ENCODE data around the gene HDAC4. TPM values are rescaled to one million over a fixed set of nuclear protein-coding genes. Genes with fewer than 3 reads are reported as not detected.

Gene HDAC4
- total and polyA plus RNA-seq, 3 experiments from 2014 or later = 8.3 to 28.8 (median 24.0) TPM

GRCh38 chr2:239193925-239194677 lies 206.7 kb downstream of the HDAC4 start:
- Histone ChIP-seq H3K27ac (ENCODE audit: low read depth, low read length) (no peak overlapping the region), H3K4me1 (ENCODE audit: insufficient read depth, low read length) (no peaks in the 10 kb centered on the region), H3K36me3 (ENCODE audit: insufficient read depth, low read length) (peaks cover 20% of the 10 kb centered on the region), H3K27me3 (ENCODE audit: insufficient read depth, low read length, poor library complexity, severe bottlenecking) (no peaks in the 10 kb centered on the region), H3K9me3 (ENCODE audit: low read length) (no peaks in the 10 kb centered on the region), H3K4me3 (ENCODE audit: low read length) (no peak overlapping the region)
- Mint-ChIP-seq H3K36me3 (peaks cover 8 to 67% (median 19%) of the 10 kb centered on the region in 3 donors), H3K27me3 (no peaks in the 10 kb centered on the region), H3K27ac (no peak overlapping the region), H3K9me3 (no peaks in the 10 kb centered on the region), H3K4me3 (peak overlapping the region in 1 of 7 donors; percentile 48), H3K4me1 (peaks cover 11 to 18% (median 13%) of the 10 kb centered on the region in 3 donors)
- CTCF ChIA-PET = no interaction called here
- no peak for DNase-seq
- POLR2A ChIA-PET = no interaction called here

- no peaks in the 10 kb centered on the region for H3K4me1 ChIP-seq (ENCODE audit: insufficient read depth, low read length)
- Mint-ChIP-seq H3K36me3 (peaks cover 13 to 68% (median 18%) of the 10 kb centered on the region in 3 donors), H3K27ac (no peak overlapping the region), H3K4me3 (no peak overlapping the region), H3K9me3 (no peaks in the 10 kb centered on the region), H3K4me1 (peaks cover 9 to 18% (median 13%) of the 10 kb centered on the region in 3 donors), H3K27me3 (no peaks in the 10 kb centered on the region)
- H3K4me3 ChIP-seq (ENCODE audit: low read length) = no peak overlapping the region
- POLR2A ChIA-PET = no interaction called here
- DNase-seq = no peak
- H3K9me3 ChIP-seq (ENCODE audit: low read length) = no peaks in the 10 kb centered on the region
- H3K27ac ChIP-seq (ENCODE audit: low read depth, low read length) = no peak overlapping the region
- CTCF ChIA-PET = no interaction called here
- H3K27me3 ChIP-seq (ENCODE audit: insufficient read depth, low read length, poor library complexity, severe bottlenecking) = no peaks in the 10 kb centered on the region
- H3K36me3 ChIP-seq (ENCODE audit: insufficient read depth, low read length) = peaks cover 20% of the 10 kb centered on the region
Observed at GRCh38 chr2:239193401-239193811, 207.4 kb downstream of the HDAC4 start.

- H3K4me3 Mint-ChIP-seq = no peak overlapping the region
- H3K27me3 ChIP-seq (ENCODE audit: insufficient read depth, low read length, poor library complexity, severe bottlenecking) = no peaks in the 10 kb centered on the region
- H3K9me3 ChIP-seq (ENCODE audit: low read length) = no peaks in the 10 kb centered on the region
- no peaks in the 10 kb centered on the region for H3K27me3 Mint-ChIP-seq
- peaks cover 16 to 68% (median 19%) of the 10 kb centered on the region in 3 donors for H3K36me3 Mint-ChIP-seq
- H3K9me3 Mint-ChIP-seq = no peaks in the 10 kb centered on the region
- H3K27ac Mint-ChIP-seq = peak overlapping the region in 1 of 8 donors; percentile 47
- H3K4me1 Mint-ChIP-seq = peaks cover 9 to 18% (median 13%) of the 10 kb centered on the region in 3 donors
- POLR2A ChIA-PET = no interaction called here
- no peak overlapping the region for H3K4me3 ChIP-seq (ENCODE audit: low read length)
- no peak overlapping the region for H3K27ac ChIP-seq (ENCODE audit: low read depth, low read length)
- DNase-seq = no peak
- H3K4me1 ChIP-seq (ENCODE audit: insufficient read depth, low read length) = no peaks in the 10 kb centered on the region
- CTCF ChIA-PET = no interaction called here
- peaks cover 21% of the 10 kb centered on the region for H3K36me3 ChIP-seq (ENCODE audit: insufficient read depth, low read length)
Observed at GRCh38 chr2:239192975-239193374, 207.8 kb downstream of the HDAC4 start.

- Histone ChIP-seq H3K4me1 (ENCODE audit: insufficient read depth, low read length) (no peaks in the 10 kb centered on the region), H3K9me3 (ENCODE audit: low read length) (no peaks in the 10 kb centered on the region), H3K27me3 (ENCODE audit: insufficient read depth, low read length, poor library complexity, severe bottlenecking) (no peaks in the 10 kb centered on the region), H3K36me3 (ENCODE audit: insufficient read depth, low read length) (peaks cover 21% of the 10 kb centered on the region), H3K4me3 (ENCODE audit: low read length) (no peak overlapping the region), H3K27ac (ENCODE audit: low read depth, low read length) (no peak overlapping the region)
- H3K36me3 Mint-ChIP-seq = peaks cover 16 to 67% (median 16%) of the 10 kb centered on the region in 3 donors
- no peak overlapping the region for H3K27ac Mint-ChIP-seq
- DNase-seq = no peak
- ChIA-PET CTCF (no interaction called here), POLR2A (no interaction called here)
- peaks cover 9 to 18% (median 11%) of the 10 kb centered on the region in 3 donors for H3K4me1 Mint-ChIP-seq
- H3K27me3 Mint-ChIP-seq = no peaks in the 10 kb centered on the region
- no peak overlapping the region for H3K4me3 Mint-ChIP-seq
- H3K9me3 Mint-ChIP-seq = no peaks in the 10 kb centered on the region
Observed at GRCh38 chr2:239192456-239192855, 208.4 kb downstream of the HDAC4 start.

- H3K27ac ChIP-seq (ENCODE audit: low read depth, low read length) = no peak overlapping the region
- no peaks in the 10 kb centered on the region for H3K9me3 ChIP-seq (ENCODE audit: low read length)
- H3K27me3 ChIP-seq (ENCODE audit: insufficient read depth, low read length, poor library complexity, severe bottlenecking) = no peaks in the 10 kb centered on the region
- peak overlapping the region in 2 of 8 donors; percentile 15 to 23 for H3K27ac Mint-ChIP-seq
- H3K27me3 Mint-ChIP-seq = no peaks in the 10 kb centered on the region
- no peaks in the 10 kb centered on the region for H3K4me1 ChIP-seq (ENCODE audit: insufficient read depth, low read length)
- H3K36me3 Mint-ChIP-seq = peaks cover 14 to 66% (median 21%) of the 10 kb centered on the region in 3 donors
- H3K4me3 Mint-ChIP-seq = no peak overlapping the region
- no peak for DNase-seq
- ChIA-PET CTCF (interaction anchor here (0.7 kb wide), 1 partner anchor 27 kb away, joined by 3 read pairs; no protein-coding TSS in a partner anchor), POLR2A (no interaction called here)
- peaks cover 7 to 16% (median 10%) of the 10 kb centered on the region in 3 donors for H3K4me1 Mint-ChIP-seq
- peaks cover 16% of the 10 kb centered on the region for H3K36me3 ChIP-seq (ENCODE audit: insufficient read depth, low read length)
- no peak overlapping the region for H3K4me3 ChIP-seq (ENCODE audit: low read length)
- H3K9me3 Mint-ChIP-seq = no peaks in the 10 kb centered on the region
Observed at GRCh38 chr2:239190921-239191885, 209.6 kb downstream of the HDAC4 start.

GRCh38 chr2:239190361-239190760 lies 210.5 kb downstream of the HDAC4 start:
- DNase-seq = no peak
- Histone ChIP-seq H3K27me3 (ENCODE audit: insufficient read depth, low read length, poor library complexity, severe bottlenecking) (no peaks in the 10 kb centered on the region), H3K4me3 (ENCODE audit: low read length) (no peak overlapping the region), H3K36me3 (ENCODE audit: insufficient read depth, low read length) (peaks cover 24% of the 10 kb centered on the region), H3K4me1 (ENCODE audit: insufficient read depth, low read length) (no peaks in the 10 kb centered on the region), H3K27ac (ENCODE audit: low read depth, low read length) (no peak overlapping the region), H3K9me3 (ENCODE audit: low read length) (no peaks in the 10 kb centered on the region)
- POLR2A ChIA-PET = no interaction called here
- Mint-ChIP-seq H3K9me3 (no peaks in the 10 kb centered on the region), H3K4me3 (no peak overlapping the region), H3K27me3 (no peaks in the 10 kb centered on the region), H3K36me3 (peaks cover 15 to 66% (median 21%) of the 10 kb centered on the region in 3 donors), H3K4me1 (peaks cover 0 to 7% (median 6%) of the 10 kb centered on the region in 3 donors), H3K27ac (peak overlapping the region in 1 of 8 donors; percentile 27)
- CTCF ChIA-PET = interaction anchor here (0.7 kb wide), 1 partner anchor 27 kb away, joined by 3 read pairs; no protein-coding TSS in a partner anchor

- Histone ChIP-seq H3K36me3 (ENCODE audit: insufficient read depth, low read length) (peaks cover 24% of the 10 kb centered on the region), H3K27ac (ENCODE audit: low read depth, low read length) (no peak overlapping the region), H3K9me3 (ENCODE audit: low read length) (no peaks in the 10 kb centered on the region), H3K27me3 (ENCODE audit: insufficient read depth, low read length, poor library complexity, severe bottlenecking) (no peaks in the 10 kb centered on the region), H3K4me1 (ENCODE audit: insufficient read depth, low read length) (no peaks in the 10 kb centered on the region), H3K4me3 (ENCODE audit: low read length) (no peak overlapping the region)
- Mint-ChIP-seq H3K27ac (no peak overlapping the region), H3K36me3 (peaks cover 15 to 60% (median 21%) of the 10 kb centered on the region in 3 donors), H3K4me1 (peaks cover 0 to 7% (median 6%) of the 10 kb centered on the region in 3 donors), H3K9me3 (no peaks in the 10 kb centered on the region), H3K27me3 (no peaks in the 10 kb centered on the region), H3K4me3 (no peak overlapping the region)
- POLR2A ChIA-PET = no interaction called here
- DNase-seq = no peak
- CTCF ChIA-PET = no interaction called here
Observed at GRCh38 chr2:239189711-239190131, 211.1 kb downstream of the HDAC4 start.

GRCh38 chr2:239188536-239188935 lies 212.3 kb downstream of the HDAC4 start:
- no peak for DNase-seq
- no peaks in the 10 kb centered on the region for H3K27me3 Mint-ChIP-seq
- H3K36me3 ChIP-seq (ENCODE audit: insufficient read depth, low read length) = peaks cover 24% of the 10 kb centered on the region
- H3K4me1 Mint-ChIP-seq = peaks cover 0 to 4% (median 2%) of the 10 kb centered on the region in 3 donors
- no peaks in the 10 kb centered on the region for H3K27me3 ChIP-seq (ENCODE audit: insufficient read depth, low read length, poor library complexity, severe bottlenecking)
- no peak overlapping the region for H3K27ac ChIP-seq (ENCODE audit: low read depth, low read length)
- no peaks in the 10 kb centered on the region for H3K9me3 Mint-ChIP-seq
- ChIA-PET POLR2A (no interaction called here), CTCF (no interaction called here)
- peaks cover 15 to 57% (median 21%) of the 10 kb centered on the region in 3 donors for H3K36me3 Mint-ChIP-seq
- H3K4me1 ChIP-seq (ENCODE audit: insufficient read depth, low read length) = no peaks in the 10 kb centered on the region
- H3K4me3 ChIP-seq (ENCODE audit: low read length) = no peak overlapping the region
- no peaks in the 10 kb centered on the region for H3K9me3 ChIP-seq (ENCODE audit: low read length)
- no peak overlapping the region for H3K27ac Mint-ChIP-seq
- H3K4me3 Mint-ChIP-seq = no peak overlapping the region
